H1 (cell line): ENCODE results near the gene USP3. TPM values are rescaled to one million over a fixed set of nuclear protein-coding genes. Genes with fewer than 3 reads are reported as not detected.

Source experiments
- polyA plus RNA-seq, 7 experiments: library from polyadenylated mRNA; depleted of rRNA in 3 of 7; stranded (reverse) in 5 of 7; unstranded in 2 of 7; fragments of >200 nt in 5 of 7; fragments of 200-250 nt in 2 of 7; gene quantifications; 1 replicate in 5 of 7; 2 replicates in 1 of 7; 4 replicates in 1 of 7; pipeline versions ENCODE4 v1.2.1 to v1.2.3, GENCODE V29; 2011 to 2013; ENCODE audit warnings: missing spikeins in 2 of 7, mixed read lengths in 2 of 7
- total RNA-seq: library from RNA; stranded (reverse); fragmentation: NEBNext Ultra II Directional; extraction: Animal tissue kit (Norgen Biotek cat#: 25700); gene quantifications from 2 replicates; pipeline ENCODE4 v1.2.1, GENCODE V29; 2021

The USP3 gene
- total and polyA plus RNA-seq, 2 of the 8 experiments (the other 6 are each of a cell fraction or from before 2014, with no cell fraction given) = 15.5 to 16.2 TPM

Other genes starting within 250 kb of the USP3 start
- gene APH1B, start 227.0 kb upstream of the USP3 start, total RNA-seq = 21.4 and 22.9 TPM in 2 replicates
- gene APH1B, start 227.0 kb upstream of the USP3 start, polyA plus RNA-seq (2011; rRNA removed) = 9.3 and 11.5 TPM in 2 replicates
- 4.9 and 5.8 TPM in 2 replicates for gene CA12, start 122.7 kb upstream of the USP3 start, total RNA-seq
- 4.7 and 4.9 TPM in 2 replicates for gene CA12, start 122.7 kb upstream of the USP3 start, polyA plus RNA-seq (2011; rRNA removed)
- gene FBXL22, start 92.8 kb downstream of the USP3 start, total RNA-seq = 0.47 and 0.54 TPM in 2 replicates
- 0.09 and 0.24 TPM in 2 replicates for gene FBXL22, start 92.8 kb downstream of the USP3 start, polyA plus RNA-seq (2011; rRNA removed)